Cardiac fibroblast (primary cell): ENCODE data around the gene STON1.

Experiments used
- DNase-seq, 2 donors: peaks; one replicate each; pipeline versions ENCODE4 v3.0.0 to v3.0.0-alpha.2; 2010; ENCODE audit warnings: low read depth in 2 of 2
- H3K4me3 ChIP-seq, 2 donors: replicated peaks in 1 of 2; 1 replicate in 1 of 2; 2 replicates in 1 of 2; pipeline ENCODE4 v1.5.1; 2011; ENCODE audit warnings: low read depth in 2 of 2, low read length in 2 of 2, mild to moderate bottlenecking in 2 of 2, moderate library complexity in 1 of 2
- TF ChIP-seq, protein P1 (sequence below): IDR thresholded peaks from one replicate; pipeline ENCODE4 v1.5.1; 2011; ENCODE audit warnings: low read depth, mild to moderate bottlenecking, low read length, inconsistent platforms

Gene STON1

DNA sequence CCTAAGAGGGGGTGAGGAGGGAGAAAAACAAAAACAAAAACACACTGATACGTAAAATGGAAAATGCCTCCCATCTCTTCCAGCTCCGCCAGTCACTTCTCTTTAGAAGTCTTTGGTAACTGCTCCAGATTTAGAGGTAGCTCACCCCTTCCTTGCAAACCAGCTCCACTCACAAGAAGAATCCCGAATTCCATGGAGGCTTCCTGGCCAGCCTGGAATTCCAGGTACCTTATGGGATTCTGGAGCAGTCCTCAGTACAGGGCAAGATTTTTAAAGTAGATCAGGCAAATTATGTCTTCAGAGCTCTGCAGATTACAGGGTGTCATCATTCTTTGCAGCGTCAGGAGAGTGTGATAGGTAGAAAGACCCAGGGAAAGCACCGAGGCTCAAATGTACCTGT is 4.8 kb downstream of the STON1 start:
- TF ChIP-seq, protein P1, sequence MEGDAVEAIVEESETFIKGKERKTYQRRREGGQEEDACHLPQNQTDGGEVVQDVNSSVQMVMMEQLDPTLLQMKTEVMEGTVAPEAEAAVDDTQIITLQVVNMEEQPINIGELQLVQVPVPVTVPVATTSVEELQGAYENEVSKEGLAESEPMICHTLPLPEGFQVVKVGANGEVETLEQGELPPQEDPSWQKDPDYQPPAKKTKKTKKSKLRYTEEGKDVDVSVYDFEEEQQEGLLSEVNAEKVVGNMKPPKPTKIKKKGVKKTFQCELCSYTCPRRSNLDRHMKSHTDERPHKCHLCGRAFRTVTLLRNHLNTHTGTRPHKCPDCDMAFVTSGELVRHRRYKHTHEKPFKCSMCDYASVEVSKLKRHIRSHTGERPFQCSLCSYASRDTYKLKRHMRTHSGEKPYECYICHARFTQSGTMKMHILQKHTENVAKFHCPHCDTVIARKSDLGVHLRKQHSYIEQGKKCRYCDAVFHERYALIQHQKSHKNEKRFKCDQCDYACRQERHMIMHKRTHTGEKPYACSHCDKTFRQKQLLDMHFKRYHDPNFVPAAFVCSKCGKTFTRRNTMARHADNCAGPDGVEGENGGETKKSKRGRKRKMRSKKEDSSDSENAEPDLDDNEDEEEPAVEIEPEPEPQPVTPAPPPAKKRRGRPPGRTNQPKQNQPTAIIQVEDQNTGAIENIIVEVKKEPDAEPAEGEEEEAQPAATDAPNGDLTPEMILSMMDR: no peak
- no peak for DNase-seq
- H3K4me3 ChIP-seq: no peak overlapping the region

DNA sequence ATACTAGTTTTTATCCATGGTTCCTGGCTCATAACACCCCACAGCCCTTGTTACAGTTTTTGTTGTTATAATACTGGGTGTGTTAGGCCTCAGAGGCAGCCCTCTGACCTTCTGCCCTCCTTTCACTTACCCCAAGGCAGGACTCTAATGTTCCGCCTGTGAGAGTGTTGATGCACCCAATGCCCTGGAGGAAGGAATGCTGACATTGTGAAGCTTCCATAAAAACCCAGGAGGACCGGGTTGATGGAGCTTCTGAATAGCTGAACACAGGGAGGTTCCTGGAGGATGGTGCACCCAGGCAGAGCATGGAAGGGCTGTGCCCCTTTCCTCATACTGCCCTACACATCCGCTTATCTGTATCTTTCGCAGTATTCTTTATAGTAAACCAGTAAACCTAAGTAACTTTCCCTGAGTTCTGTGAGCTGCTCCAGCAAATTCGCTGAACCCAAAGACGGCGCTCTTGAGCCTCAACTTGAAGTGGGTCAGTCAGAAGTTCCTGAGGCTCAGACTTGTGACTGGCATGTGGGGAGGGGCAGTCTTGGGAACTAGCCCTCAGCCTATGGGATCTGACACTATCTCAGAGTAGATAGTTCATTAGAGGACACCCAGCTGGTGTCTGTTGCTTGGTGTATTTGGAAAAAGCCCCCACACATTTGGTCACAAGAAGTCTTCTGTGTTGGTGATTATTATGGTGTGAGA is 10.4 kb downstream of the STON1 start:
- DNase-seq: no peak
- H3K4me3 ChIP-seq: no peak overlapping the region
- TF ChIP-seq, protein P1: no peak

DNA sequence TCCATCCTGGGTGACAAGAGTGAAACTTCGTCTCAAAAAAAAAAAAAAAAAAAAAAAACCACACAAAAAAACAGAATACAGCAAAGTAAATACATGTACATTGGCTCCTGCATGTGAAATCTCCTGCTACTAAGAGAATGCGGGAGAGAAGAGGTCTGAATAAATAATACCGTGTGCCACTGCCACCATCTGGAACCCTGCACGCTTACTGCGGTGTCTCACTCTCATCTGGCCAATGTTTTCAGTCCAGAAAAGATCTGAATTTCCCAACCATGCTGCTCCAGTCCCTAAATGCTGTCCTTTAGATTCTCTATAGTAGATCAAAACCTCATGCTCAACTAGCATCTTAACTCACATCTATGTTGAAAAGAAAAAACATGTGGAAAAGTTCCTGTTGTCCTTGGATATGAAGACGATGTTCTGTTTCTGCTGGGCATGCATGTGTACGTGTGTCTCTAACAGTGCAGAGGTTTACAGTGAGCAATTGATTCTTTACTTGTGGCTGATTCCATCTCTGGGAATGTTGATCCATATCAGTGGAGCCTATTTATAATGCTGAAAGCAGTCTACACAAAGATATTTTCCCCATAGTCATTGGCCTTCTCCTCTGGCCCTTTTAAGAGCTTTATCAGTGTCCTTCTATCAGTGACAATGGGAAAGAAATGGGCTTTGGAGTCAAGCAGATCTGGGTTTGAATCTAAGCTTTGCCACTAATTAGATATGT is 11.9 kb downstream of the STON1 start:
- TF ChIP-seq, protein P1: no peak
- no peak for DNase-seq
- no peak overlapping the region for H3K4me3 ChIP-seq

DNA sequence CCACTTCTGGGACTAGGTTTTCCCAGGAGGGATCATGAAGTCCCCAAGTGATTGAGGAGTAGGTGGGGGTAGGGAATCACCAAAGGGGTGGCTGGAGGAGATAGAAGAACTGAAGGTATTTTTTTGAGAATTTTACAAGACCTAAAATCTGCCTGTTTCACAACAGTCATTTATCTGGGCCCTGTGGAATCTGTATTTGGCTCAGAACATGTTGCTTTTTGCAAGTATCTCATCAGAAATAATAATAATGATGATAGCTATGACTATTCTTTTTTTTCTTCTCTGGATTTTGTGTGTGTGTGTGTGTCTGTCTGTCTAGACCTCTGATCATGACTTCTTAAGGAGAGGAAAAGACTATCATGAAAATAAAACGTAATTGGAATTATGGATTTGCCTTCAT is 13.9 kb downstream of the STON1 start:
- no peak overlapping the region for H3K4me3 ChIP-seq
- peak; percentile 24 to 46 for DNase-seq
- TF ChIP-seq, protein P1: no peak

DNA sequence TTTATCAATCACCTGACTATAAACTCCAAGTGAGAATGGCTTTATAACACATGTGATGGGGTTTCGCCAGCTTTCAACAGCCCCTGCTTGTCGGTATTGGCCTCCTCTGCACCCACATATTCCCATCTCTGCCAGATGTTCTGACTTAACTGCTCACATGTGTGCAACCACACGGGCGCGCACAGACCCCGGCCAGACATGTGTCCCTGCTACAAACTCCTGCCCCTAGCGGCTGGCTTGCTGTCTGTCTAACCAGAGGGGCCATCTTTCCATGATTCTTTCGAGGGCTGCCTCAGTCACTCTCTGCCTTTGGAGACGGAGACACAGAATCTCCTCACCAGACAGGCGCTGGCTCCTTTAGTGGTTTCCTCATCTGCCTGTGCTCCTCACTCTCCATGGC is 15.3 kb downstream of the STON1 start:
- DNase-seq: no peak
- TF ChIP-seq, protein P1: no peak
- no peak overlapping the region for H3K4me3 ChIP-seq

DNA sequence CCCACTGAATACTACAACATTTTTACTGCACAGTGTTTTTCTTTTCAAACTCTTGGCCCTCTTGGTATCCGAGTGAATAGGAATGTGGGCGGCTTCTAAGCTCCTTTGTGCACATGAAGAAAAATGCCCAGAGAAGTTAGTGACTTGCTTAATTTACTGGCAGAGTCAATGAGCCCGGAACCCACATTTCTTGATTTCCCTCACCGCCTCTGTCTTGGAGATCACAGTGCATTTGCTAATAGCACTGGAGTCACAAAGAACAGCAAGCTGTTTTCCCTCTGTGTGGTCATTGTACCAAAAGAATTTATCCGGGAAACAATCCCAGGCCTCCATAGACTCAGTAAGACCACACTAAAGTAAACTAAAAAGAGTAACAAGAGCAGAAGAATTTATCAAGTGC is 18.9 kb downstream of the STON1 start:
- TF ChIP-seq, protein P1: no peak
- no peak overlapping the region for H3K4me3 ChIP-seq
- DNase-seq: peak in 1 of 2 donors; percentile 51
